ENCODE data around the gene ENC1. TPM values are rescaled to one million over a fixed set of nuclear protein-coding genes. Genes with fewer than 3 reads are reported as not detected.

Gene ENC1
- total RNA-seq, 1 donor from 2014 or later, result 7.1 TPM

- no peaks in the 10 kb centered on the region for H3K27me3 ChIP-seq
- DNase-seq (ENCODE audit: extremely low spot score in 2 of 2), result no peak
- H3K36me3 ChIP-seq, result no peaks in the 10 kb centered on the region
- no peak overlapping the region for H3K4me3 ChIP-seq
- H3K9me3 ChIP-seq, result no peaks in the 10 kb centered on the region
- TF ChIP-seq POLR2AphosphoS5 (IDR thresholded peaks at IDR 0.05; ENCODE audit: insufficient read depth in 1 of 2, low read depth in 1 of 2) (no peak), POLR2A (IDR thresholded peaks at IDR 0.05) (no peak)
- TF ChIP-seq, protein P1, sequence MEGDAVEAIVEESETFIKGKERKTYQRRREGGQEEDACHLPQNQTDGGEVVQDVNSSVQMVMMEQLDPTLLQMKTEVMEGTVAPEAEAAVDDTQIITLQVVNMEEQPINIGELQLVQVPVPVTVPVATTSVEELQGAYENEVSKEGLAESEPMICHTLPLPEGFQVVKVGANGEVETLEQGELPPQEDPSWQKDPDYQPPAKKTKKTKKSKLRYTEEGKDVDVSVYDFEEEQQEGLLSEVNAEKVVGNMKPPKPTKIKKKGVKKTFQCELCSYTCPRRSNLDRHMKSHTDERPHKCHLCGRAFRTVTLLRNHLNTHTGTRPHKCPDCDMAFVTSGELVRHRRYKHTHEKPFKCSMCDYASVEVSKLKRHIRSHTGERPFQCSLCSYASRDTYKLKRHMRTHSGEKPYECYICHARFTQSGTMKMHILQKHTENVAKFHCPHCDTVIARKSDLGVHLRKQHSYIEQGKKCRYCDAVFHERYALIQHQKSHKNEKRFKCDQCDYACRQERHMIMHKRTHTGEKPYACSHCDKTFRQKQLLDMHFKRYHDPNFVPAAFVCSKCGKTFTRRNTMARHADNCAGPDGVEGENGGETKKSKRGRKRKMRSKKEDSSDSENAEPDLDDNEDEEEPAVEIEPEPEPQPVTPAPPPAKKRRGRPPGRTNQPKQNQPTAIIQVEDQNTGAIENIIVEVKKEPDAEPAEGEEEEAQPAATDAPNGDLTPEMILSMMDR (IDR thresholded peaks at IDR 0.05), result no peak
- no peak overlapping the region for H3K27ac ChIP-seq
- intact Hi-C loops (cut with DNase I), result no loop called here
- H3K4me1 ChIP-seq, result no peaks in the 10 kb centered on the region
Observed at GRCh38 chr5:74623006-74623611, 17.4 kb downstream of the ENC1 start.

DNA sequence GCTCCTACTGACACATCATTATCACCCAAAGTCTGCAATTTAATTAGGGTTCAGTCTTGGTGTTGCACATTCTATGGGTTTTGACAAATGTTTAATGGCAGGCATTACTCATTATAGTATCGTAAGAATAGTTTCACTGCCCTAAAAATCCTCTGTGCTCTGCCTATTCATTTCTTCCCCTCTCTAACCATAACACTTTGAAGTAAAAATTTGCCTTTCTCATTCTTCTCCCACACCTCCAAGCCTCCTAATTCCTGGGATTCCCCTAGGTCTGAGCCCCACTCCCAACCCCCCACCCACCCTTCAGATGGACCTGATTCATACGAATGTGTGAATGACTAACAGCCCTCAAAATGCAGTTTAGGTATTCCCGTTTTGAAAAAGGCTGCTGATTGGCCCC, 18.4 kb downstream of the ENC1 start:
- H3K27ac ChIP-seq, result no peak overlapping the region
- TF ChIP-seq, protein P1 (IDR thresholded peaks at IDR 0.05), result no peak
- TF ChIP-seq POLR2AphosphoS5 (IDR thresholded peaks at IDR 0.05; ENCODE audit: insufficient read depth in 1 of 2, low read depth in 1 of 2) (no peak), POLR2A (IDR thresholded peaks at IDR 0.05) (no peak)

GRCh38 chr5:74621492-74621891, 19.0 kb downstream of the ENC1 start:
- intact Hi-C loops (cut with DNase I), result no loop called here
- Histone ChIP-seq H3K4me1 (no peaks in the 10 kb centered on the region), H3K36me3 (no peaks in the 10 kb centered on the region), H3K4me3 (no peak overlapping the region), H3K9me3 (no peaks in the 10 kb centered on the region), H3K27me3 (no peaks in the 10 kb centered on the region), H3K27ac (no peak overlapping the region)
- no peak for DNase-seq (ENCODE audit: extremely low spot score in 2 of 2)
- TF ChIP-seq POLR2A (IDR thresholded peaks at IDR 0.05), result no peak

More for the DNA sequence above, 18.4 kb downstream of the ENC1 start:
- Histone ChIP-seq H3K27me3 (no peaks in the 10 kb centered on the region), H3K9me3 (no peaks in the 10 kb centered on the region), H3K4me3 (no peak overlapping the region), H3K36me3 (no peaks in the 10 kb centered on the region), H3K4me1 (no peaks in the 10 kb centered on the region)
- DNase-seq (ENCODE audit: extremely low spot score in 2 of 2), result no peak
- intact Hi-C loops (cut with DNase I), result no loop called here

GRCh38 chr5:74619308-74619707, 21.2 kb downstream of the ENC1 start:
- TF ChIP-seq POLR2A (IDR thresholded peaks at IDR 0.05), result no peak
- TF ChIP-seq POLR2AphosphoS5 (IDR thresholded peaks at IDR 0.05; ENCODE audit: insufficient read depth in 1 of 2, low read depth in 1 of 2), result no peak
- TF ChIP-seq, protein P1 (IDR thresholded peaks at IDR 0.05), result no peak
- no peaks in the 10 kb centered on the region for H3K27me3 ChIP-seq
- no peak for DNase-seq (ENCODE audit: extremely low spot score in 2 of 2)
- H3K27ac ChIP-seq, result no peak overlapping the region
- intact Hi-C loops (cut with DNase I), result no loop called here
- no peaks in the 10 kb centered on the region for H3K36me3 ChIP-seq
- no peak overlapping the region for H3K4me3 ChIP-seq
- no peaks in the 10 kb centered on the region for H3K9me3 ChIP-seq
- no peaks in the 10 kb centered on the region for H3K4me1 ChIP-seq

- Histone ChIP-seq H3K4me3 (no peak overlapping the region), H3K27me3 (no peaks in the 10 kb centered on the region), H3K4me1 (no peaks in the 10 kb centered on the region), H3K36me3 (no peaks in the 10 kb centered on the region), H3K27ac (no peak overlapping the region), H3K9me3 (no peaks in the 10 kb centered on the region)
- no peak for DNase-seq (ENCODE audit: extremely low spot score in 2 of 2)
- intact Hi-C loops (cut with DNase I), result no loop called here
- TF ChIP-seq POLR2AphosphoS5 (IDR thresholded peaks at IDR 0.05; ENCODE audit: insufficient read depth in 1 of 2, low read depth in 1 of 2), result no peak
- TF ChIP-seq POLR2A (IDR thresholded peaks at IDR 0.05), result no peak
- TF ChIP-seq, protein P1 (IDR thresholded peaks at IDR 0.05), result no peak
Observed at GRCh38 chr5:74618106-74618505, 22.4 kb downstream of the ENC1 start.
